Gastrocnemius medialis (tissue), 4 donors: Measurements from ENCODE around the gene S100G. TPM values are rescaled to one million over a fixed set of nuclear protein-coding genes. Genes with fewer than 3 reads are reported as not detected.
"Not testable (repeated sequence)": the region's sequence is repeated elsewhere in the genome, so short reads cannot be mapped to it uniquely, and the experiment has no call there.

Experiments used
- ATAC-seq, 2 donors: fragments of 150-250 bp; one replicate each; pipeline ENCODE4 v1.9.1; 2016
- DNase-seq, 2 donors: peaks; one replicate each; pipeline ENCODE4 v3.0.0-alpha.2; 2019
- H3K27ac ChIP-seq, 4 donors: fragments of 200-600 bp; sonication (generic); 1 replicate in 1 of 4; 2 replicates in 3 of 4; pipeline ENCODE4 v1.5.1; 2016 to 2018; ENCODE audit warnings: mild to moderate bottlenecking in 2 of 4, moderate library complexity in 1 of 4
- H3K27me3 ChIP-seq, 3 donors: fragments of 200-600 bp; sonication (generic) in 2 of 3; 1 replicate in 1 of 3; 2 replicates in 2 of 3; pipeline versions ENCODE4 v1.5.1 to v1.6.0; 2016 to 2019; ENCODE audit warnings: mild to moderate bottlenecking in 1 of 3, moderate library complexity in 1 of 3
- H3K36me3 ChIP-seq, 2 donors: fragments of 200-600 bp; sonication (generic) in 1 of 2; one replicate each; pipeline ENCODE4 v1.5.1; 2017 to 2018
- H3K4me1 ChIP-seq, 2 donors: fragments of 200-600 bp; sonication (generic) in 1 of 2; one replicate each; pipeline ENCODE4 v1.5.1; 2016 to 2017; ENCODE audit warnings: mild to moderate bottlenecking in 2 of 2
- H3K4me3 ChIP-seq, 4 donors: fragments of 200-600 bp; sonication (generic) in 3 of 4; 1 replicate in 1 of 4; 2 replicates in 3 of 4; pipeline ENCODE4 v1.5.1; 2016 to 2019; ENCODE audit warnings: mild to moderate bottlenecking in 2 of 4
- H3K9me3 ChIP-seq, 3 donors: fragments of 200-600 bp; sonication (generic) in 2 of 3; 1 replicate in 1 of 3; 2 replicates in 2 of 3; pipeline ENCODE4 v1.5.1; 2016 to 2019
- CTCF ChIP-seq, 5 experiments: fragments of 450-650 bp in 3 of 5; fragments of 200-600 bp in 2 of 5; sonication (generic) in 2 of 5; IDR thresholded peaks in 4 of 5; conservative IDR thresholded peaks in 1 of 5; 1 replicate in 4 of 5; 2 replicates in 1 of 5; pipeline ENCODE4 v1.5.1; 2016 to 2019; ENCODE audit warnings: antibody characterized with exemption in 5 of 5, mild to moderate bottlenecking in 3 of 5, moderate library complexity in 3 of 5
- POLR2A ChIP-seq, 2 donors: fragments of 450-650 bp; IDR thresholded peaks; one replicate each; pipeline ENCODE4 v1.6.1; 2017; ENCODE audit warnings: antibody characterized with exemption in 2 of 2, mild to moderate bottlenecking in 2 of 2, moderate library complexity in 2 of 2
- in situ Hi-C, 4 donors: fragments of 200-750 bp; cut with MboI; loops; one replicate each; pipeline versions ENCODE4 v1.15.0 to v1.8.0; 2017; ENCODE audit warnings: low sequenced_read_pairs in 4 of 4
- intact Hi-C: fragments of 100-400 bp; cut with DNase I; formaldehyde crosslinking; loops from one replicate; pipeline ENCODE4 v1.15.1; 2023; ENCODE audit warnings: low total_unique reads
- total RNA-seq, 4 donors: library from RNA; depleted of rRNA; stranded (reverse); fragments of >200 nt; gene quantifications; one replicate each; pipeline versions ENCODE4 v1.1.0 to v1.2.3, GENCODE V29; 2016

Gene S100G
- not detected for total RNA-seq

- H3K27me3 ChIP-seq = peaks cover 0 to 5% (median 0%) of the 10 kb centered on the region in 3 donors
- TF ChIP-seq POLR2A (IDR thresholded peaks at IDR 0.05) (no peak), CTCF (IDR thresholded peaks at IDR 0.05 in 4 of 5, conservative IDR thresholded peaks at IDR 0.05 in 1 of 5) (no peak)
- H3K27ac ChIP-seq = no peak within 1 kb of the TSS
- H3K4me3 ChIP-seq = no peak within 1 kb of the TSS
- H3K9me3 ChIP-seq = no peaks in the 10 kb centered on the region
- intact Hi-C loops = no loop called here
- no peaks in the 10 kb centered on the region for H3K4me1 ChIP-seq
- DNase-seq (no peak), ATAC-seq (no peak)
- in situ Hi-C loops = loop anchor here in 2 of 4 donors (25.0 kb wide), 1 partner anchor 213 kb away; no protein-coding TSS in a partner anchor
- H3K36me3 ChIP-seq = no peaks in the 10 kb centered on the region
Measured at GRCh38 chrX:16649858-16650257, at the start of gene S100G. S100G (plus strand) TSS chrX:16650158; CDS start chrX:16651007, 849 bp downstream.

GRCh38 chrX:16601885-16602284 is 48.1 kb upstream of the S100G start:
- H3K4me3 ChIP-seq = no peak overlapping the region
- intact Hi-C loops = loop anchor here (5.0 kb wide), 1 partner anchor 930 kb away; no protein-coding TSS in a partner anchor
- no peaks in the 10 kb centered on the region for H3K36me3 ChIP-seq
- H3K4me1 ChIP-seq = peaks cover 17 to 20% of the 10 kb centered on the region in 2 donors
- TF ChIP-seq CTCF (IDR thresholded peaks at IDR 0.05 in 4 of 5, conservative IDR thresholded peaks at IDR 0.05 in 1 of 5) (no peak), POLR2A (IDR thresholded peaks at IDR 0.05) (no peak)
- ATAC-seq = peak; percentile 94 to 96
- no peaks in the 10 kb centered on the region for H3K27me3 ChIP-seq
- peak overlapping the region in 2 of 4 donors; percentile 54 to 72 for H3K27ac ChIP-seq
- no peaks in the 10 kb centered on the region for H3K9me3 ChIP-seq
- peak; percentile 68 to 80 for DNase-seq
- in situ Hi-C loops = no loop called here

GRCh38 chrX:16603235-16603634 is 46.7 kb upstream of the S100G start:
- H3K36me3 ChIP-seq, H3K4me3 ChIP-seq, in situ Hi-C loops, H3K27me3 ChIP-seq, DNase-seq, H3K9me3 ChIP-seq, ATAC-seq: not testable (repeated sequence)
- peak overlapping the region in 3 of 4 donors; percentile 20 to 60 (median 48) for H3K27ac ChIP-seq
- H3K4me1 ChIP-seq = peaks cover 17 to 20% of the 10 kb centered on the region in 2 donors
- intact Hi-C loops = loop anchor here (5.0 kb wide), 1 partner anchor 931 kb away; no protein-coding TSS in a partner anchor

GRCh38 chrX:16603822-16604221 is 46.1 kb upstream of the S100G start:
- no peak overlapping the region for H3K4me3 ChIP-seq
- in situ Hi-C loops = no loop called here
- ATAC-seq = no peak

GRCh38 chrX:16604337-16604736 is 45.6 kb upstream of the S100G start:
- Histone ChIP-seq H3K4me3 (no peak overlapping the region), H3K4me1 (peaks cover 17 to 20% of the 10 kb centered on the region in 2 donors), H3K27me3 (no peaks in the 10 kb centered on the region), H3K36me3 (no peaks in the 10 kb centered on the region), H3K9me3 (no peaks in the 10 kb centered on the region), H3K27ac (peak overlapping the region; percentile 25 to 60 (median 42))
- DNase-seq = no peak
- in situ Hi-C loops (no loop called here), intact Hi-C loops (loop anchor here (5.0 kb wide), 1 partner anchor 932 kb away; no protein-coding TSS in a partner anchor)
- no peak for TF ChIP-seq CTCF (IDR thresholded peaks at IDR 0.05 in 4 of 5, conservative IDR thresholded peaks at IDR 0.05 in 1 of 5)
- TF ChIP-seq POLR2A (IDR thresholded peaks at IDR 0.05) = no peak
- ATAC-seq = no peak

More at GRCh38 chrX:16603822-16604221, 46.1 kb upstream of the S100G start:
- Histone ChIP-seq H3K9me3 (no peaks in the 10 kb centered on the region), H3K27ac (peak overlapping the region; percentile 25 to 60 (median 44)), H3K4me1 (peaks cover 17 to 20% of the 10 kb centered on the region in 2 donors), H3K36me3 (no peaks in the 10 kb centered on the region), H3K27me3 (no peaks in the 10 kb centered on the region)
- no peak for DNase-seq
- intact Hi-C loops = loop anchor here (5.0 kb wide), 1 partner anchor 932 kb away; no protein-coding TSS in a partner anchor
- TF ChIP-seq CTCF (IDR thresholded peaks at IDR 0.05 in 4 of 5, conservative IDR thresholded peaks at IDR 0.05 in 1 of 5) = no peak
- no peak for TF ChIP-seq POLR2A (IDR thresholded peaks at IDR 0.05)
